MM.1S (cell line): ENCODE results near the gene SHANK3.

Experiments used
- CTCF ChIP-seq: fragments of 300-600 bp; sonication (generic); IDR thresholded peaks from 2 replicates; pipeline ENCODE4 v1.5.1; 2016; ENCODE audit warnings: antibody characterized with exemption, low read length, mixed read lengths
- EZH2 ChIP-seq: fragments of 300-600 bp; sonication (generic); optimal IDR thresholded peaks from 2 replicates; pipeline ENCODE3; 2017; ENCODE audit warnings: low read depth, mild to moderate bottlenecking, antibody characterized with exemption, low read length, mixed read lengths
- EZH2phosphoT487 ChIP-seq: fragments of 300-600 bp; sonication (generic); IDR thresholded peaks from 2 replicates; pipeline ENCODE4 v1.6.1; 2018; ENCODE audit warnings: antibody characterized with exemption, low read length

DNA sequence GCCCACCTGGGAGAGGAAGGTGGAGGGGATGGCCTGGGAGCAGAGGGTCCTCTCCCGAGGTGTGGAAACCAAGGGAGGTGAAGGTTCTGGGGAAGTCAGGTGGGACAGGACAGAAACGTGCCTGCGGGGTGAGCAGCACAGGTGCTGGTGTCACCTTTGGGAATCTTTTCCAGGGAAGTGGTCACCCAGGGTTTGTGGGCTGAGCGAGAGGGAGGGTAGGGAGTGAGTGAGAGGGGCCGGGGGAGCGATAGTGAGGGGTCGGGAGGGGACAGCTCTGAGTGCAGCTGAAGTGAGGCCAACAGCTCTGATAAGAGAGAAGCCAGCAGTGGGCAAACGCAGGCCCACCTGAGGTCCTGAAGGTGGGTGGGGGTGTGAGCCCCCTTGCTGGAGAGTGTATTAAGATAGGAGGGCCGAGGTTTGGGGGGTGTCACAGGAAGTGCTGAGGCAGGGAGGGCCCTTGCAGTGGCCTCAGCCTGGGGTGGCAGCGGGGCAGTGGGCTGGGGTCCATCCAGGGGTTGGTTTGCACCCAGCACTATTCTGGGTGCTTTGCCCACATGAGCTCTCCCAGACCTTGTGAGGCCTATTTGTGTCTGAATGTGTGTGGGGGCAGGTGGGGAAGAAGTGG is 1.6 kb upstream of the SHANK3 start:
- TF ChIP-seq CTCF (no peak), EZH2 (no peak), EZH2phosphoT487 (no peak)
